ENCODE measurements around the gene KRT1. TPM values are rescaled to one million over a fixed set of nuclear protein-coding genes. Genes with fewer than 3 reads are reported as not detected.
A peak's percentile ranks its signal among the peaks of the same experiment; 100 is the strongest.

The KRT1 gene
- 1 to 10 TPM in 1 of 3 donors, under 1 TPM in 1, not detected in 1; 0.27 to 1.8 TPM for total RNA-seq
- 0.07 TPM for total RNA-seq (2013)

DNA sequence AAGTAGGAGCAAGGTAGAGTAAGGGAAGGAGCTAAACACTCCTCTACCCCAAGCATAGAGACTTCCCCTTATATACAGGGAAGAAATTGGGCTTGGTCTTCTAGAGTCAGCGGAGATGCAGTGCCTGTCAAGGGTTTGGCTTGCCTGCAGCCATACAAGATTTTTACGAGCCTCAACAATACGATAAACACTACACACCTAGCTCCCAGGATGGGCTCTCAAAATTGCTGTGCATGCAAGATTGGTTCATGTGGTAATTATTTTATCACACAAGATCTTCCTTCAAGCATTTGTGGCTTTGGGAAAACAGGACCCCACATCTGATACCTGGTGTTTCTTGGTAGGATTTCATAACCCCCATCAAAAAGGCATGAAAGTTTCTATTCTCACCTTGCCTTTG, at the start of gene KRT1:
TSS of gene KRT1 (minus strand) at position 45 of the 400 bp plus-strand sequence. CDS start 59 bp downstream, outside the sequence.
- Mint-ChIP-seq H3K27ac (peak within 1 kb of the TSS; percentile 5 to 65), H3K36me3 (no peaks in the 10 kb centered on the region), H3K27me3 (ENCODE audit: low read depth in 2 of 2) (peaks cover 17 to 32% of the 10 kb centered on the region in 2 donors), H3K9me3 (no peaks in the 10 kb centered on the region), H3K4me1 (peaks cover 36 to 53% of the 10 kb centered on the region in 2 donors), H3K4me3 (peak within 1 kb of the TSS; percentile 47)
- Histone ChIP-seq H3K27me3 (ENCODE audit: control insufficient read depth, insufficient read depth, low read length) (peaks cover 3% of the 10 kb centered on the region), H3K9me3 (ENCODE audit: control insufficient read depth, insufficient read depth, low read length) (no peaks in the 10 kb centered on the region), H3K4me3 (ENCODE audit: low read length) (no peak within 1 kb of the TSS), H3K36me3 (ENCODE audit: control insufficient read depth, insufficient read depth, low read length) (no peaks in the 10 kb centered on the region), H3K4me1 (ENCODE audit: control insufficient read depth, insufficient read depth, low read length) (peaks cover 6% of the 10 kb centered on the region), H3K27ac (ENCODE audit: low read length) (no peak within 1 kb of the TSS)
- intact Hi-C loops (cut with micrococcal nuclease): loop anchor here (5.0 kb wide), 1 partner anchor 33 kb away; no protein-coding TSS in a partner anchor
- 95% methylated on average over 3 of the region's 3 CpGs for WGBS (ENCODE audit: insufficient coverage)
- TF ChIP-seq, protein P1, sequence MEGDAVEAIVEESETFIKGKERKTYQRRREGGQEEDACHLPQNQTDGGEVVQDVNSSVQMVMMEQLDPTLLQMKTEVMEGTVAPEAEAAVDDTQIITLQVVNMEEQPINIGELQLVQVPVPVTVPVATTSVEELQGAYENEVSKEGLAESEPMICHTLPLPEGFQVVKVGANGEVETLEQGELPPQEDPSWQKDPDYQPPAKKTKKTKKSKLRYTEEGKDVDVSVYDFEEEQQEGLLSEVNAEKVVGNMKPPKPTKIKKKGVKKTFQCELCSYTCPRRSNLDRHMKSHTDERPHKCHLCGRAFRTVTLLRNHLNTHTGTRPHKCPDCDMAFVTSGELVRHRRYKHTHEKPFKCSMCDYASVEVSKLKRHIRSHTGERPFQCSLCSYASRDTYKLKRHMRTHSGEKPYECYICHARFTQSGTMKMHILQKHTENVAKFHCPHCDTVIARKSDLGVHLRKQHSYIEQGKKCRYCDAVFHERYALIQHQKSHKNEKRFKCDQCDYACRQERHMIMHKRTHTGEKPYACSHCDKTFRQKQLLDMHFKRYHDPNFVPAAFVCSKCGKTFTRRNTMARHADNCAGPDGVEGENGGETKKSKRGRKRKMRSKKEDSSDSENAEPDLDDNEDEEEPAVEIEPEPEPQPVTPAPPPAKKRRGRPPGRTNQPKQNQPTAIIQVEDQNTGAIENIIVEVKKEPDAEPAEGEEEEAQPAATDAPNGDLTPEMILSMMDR (IDR thresholded peaks at IDR 0.05): no peak
- ATAC-seq (no peak), DNase-seq (no peak)

DNA sequence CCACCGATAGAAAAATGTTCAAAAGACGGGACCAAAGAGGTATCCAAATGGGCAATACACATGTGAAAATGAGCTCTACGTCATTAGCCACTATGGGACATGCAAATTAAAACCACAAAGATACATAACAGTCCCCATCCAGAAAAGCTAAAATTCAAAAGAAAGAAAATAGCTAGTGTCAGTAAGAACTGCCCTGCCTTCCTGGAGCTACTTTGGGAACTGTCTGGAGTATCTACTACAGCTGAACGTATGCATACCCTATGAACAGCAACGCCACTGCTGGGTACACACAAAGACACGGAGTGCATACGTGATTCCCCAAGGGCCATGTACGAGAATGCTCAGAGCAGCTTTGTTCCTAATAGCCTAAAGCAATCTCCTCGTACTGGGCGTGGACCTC, 48.9 kb upstream of the KRT1 start:
- WGBS (ENCODE audit: insufficient coverage): 87% methylated on average over 10 of the region's 10 CpGs
- intact Hi-C loops (cut with micrococcal nuclease): no loop called here
- H3K36me3 ChIP-seq (ENCODE audit: control insufficient read depth, insufficient read depth, low read length): no peaks in the 10 kb centered on the region
- H3K4me3 Mint-ChIP-seq: no peak overlapping the region
- H3K27ac ChIP-seq (ENCODE audit: low read length): no peak overlapping the region
- no peak overlapping the region for H3K27ac Mint-ChIP-seq
- peaks cover 20 to 28% of the 10 kb centered on the region in 2 donors for H3K27me3 Mint-ChIP-seq (ENCODE audit: low read depth in 2 of 2)
- H3K4me3 ChIP-seq (ENCODE audit: low read length): no peak overlapping the region
- TF ChIP-seq, protein P1 (IDR thresholded peaks at IDR 0.05): no peak
- H3K9me3 ChIP-seq (ENCODE audit: control insufficient read depth, insufficient read depth, low read length): no peaks in the 10 kb centered on the region
- no peaks in the 10 kb centered on the region for H3K9me3 Mint-ChIP-seq
- no peaks in the 10 kb centered on the region for H3K4me1 ChIP-seq (ENCODE audit: control insufficient read depth, insufficient read depth, low read length)
- no peaks in the 10 kb centered on the region for H3K36me3 Mint-ChIP-seq
- DNase-seq: no peak
- no peaks in the 10 kb centered on the region for H3K4me1 Mint-ChIP-seq
- no peaks in the 10 kb centered on the region for H3K27me3 ChIP-seq (ENCODE audit: control insufficient read depth, insufficient read depth, low read length)
- no peak for ATAC-seq

DNA sequence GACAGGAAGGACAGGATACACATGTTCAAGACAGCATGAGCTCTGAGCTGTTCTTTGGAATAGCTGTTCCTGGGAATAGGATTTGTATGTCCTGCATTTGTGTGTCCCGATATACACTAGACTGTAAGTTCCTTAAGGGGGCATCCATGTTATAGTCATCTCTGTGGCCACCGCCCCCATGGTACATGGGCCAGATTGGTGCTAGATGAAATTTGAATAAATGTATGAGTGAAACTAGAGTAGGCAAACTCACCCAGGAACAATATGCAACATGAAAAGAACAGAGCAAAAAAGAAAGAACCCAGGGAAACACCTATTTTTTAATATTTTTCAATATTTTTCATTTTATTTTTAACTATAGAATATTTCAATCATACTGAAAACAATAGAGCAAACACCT, 48.2 kb upstream of the KRT1 start:
- Histone ChIP-seq H3K36me3 (ENCODE audit: control insufficient read depth, insufficient read depth, low read length) (no peaks in the 10 kb centered on the region), H3K4me1 (ENCODE audit: control insufficient read depth, insufficient read depth, low read length) (no peaks in the 10 kb centered on the region), H3K9me3 (ENCODE audit: control insufficient read depth, insufficient read depth, low read length) (no peaks in the 10 kb centered on the region), H3K4me3 (ENCODE audit: low read length) (no peak overlapping the region), H3K27me3 (ENCODE audit: control insufficient read depth, insufficient read depth, low read length) (no peaks in the 10 kb centered on the region), H3K27ac (ENCODE audit: low read length) (no peak overlapping the region)
- Mint-ChIP-seq H3K4me3 (no peak overlapping the region), H3K9me3 (no peaks in the 10 kb centered on the region), H3K27ac (no peak overlapping the region), H3K4me1 (no peaks in the 10 kb centered on the region), H3K36me3 (no peaks in the 10 kb centered on the region), H3K27me3 (ENCODE audit: low read depth in 2 of 2) (peaks cover 20 to 23% of the 10 kb centered on the region in 2 donors)
- no peak for DNase-seq
- no peak for ATAC-seq
- 90% methylated on average over 2 of the region's 2 CpGs for WGBS (ENCODE audit: insufficient coverage)
- intact Hi-C loops (cut with micrococcal nuclease): no loop called here
- TF ChIP-seq, protein P1 (IDR thresholded peaks at IDR 0.05): no peak

DNA sequence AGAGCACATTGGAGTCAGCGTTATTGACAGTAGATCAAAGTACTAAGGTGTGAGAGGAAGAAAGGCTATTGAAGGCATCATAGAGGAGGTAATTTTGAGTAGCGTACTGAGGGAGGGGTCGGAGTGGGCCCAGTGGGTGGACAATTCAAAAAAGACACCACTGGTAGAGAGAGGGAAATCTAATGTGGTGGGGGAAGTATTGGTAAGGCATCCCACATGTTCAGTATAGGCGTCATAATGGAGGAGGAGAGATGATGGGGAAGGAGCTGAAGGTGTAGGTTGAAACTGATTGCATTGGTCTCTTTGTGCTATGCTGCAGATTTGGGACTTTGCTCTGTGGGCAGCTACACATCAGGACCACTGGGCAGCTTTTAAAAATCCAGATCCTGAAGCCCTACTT, 46.8 kb upstream of the KRT1 start:
- Mint-ChIP-seq H3K4me1 (peaks cover 0 to 3% of the 10 kb centered on the region in 2 donors), H3K9me3 (no peaks in the 10 kb centered on the region), H3K4me3 (no peak overlapping the region), H3K27ac (no peak overlapping the region), H3K36me3 (no peaks in the 10 kb centered on the region), H3K27me3 (ENCODE audit: low read depth in 2 of 2) (peaks cover 20 to 24% of the 10 kb centered on the region in 2 donors)
- H3K4me3 ChIP-seq (ENCODE audit: low read length): no peak overlapping the region
- no peak overlapping the region for H3K27ac ChIP-seq (ENCODE audit: low read length)
- TF ChIP-seq, protein P1 (IDR thresholded peaks at IDR 0.05): no peak
- H3K4me1 ChIP-seq (ENCODE audit: control insufficient read depth, insufficient read depth, low read length): no peaks in the 10 kb centered on the region
- no peaks in the 10 kb centered on the region for H3K9me3 ChIP-seq (ENCODE audit: control insufficient read depth, insufficient read depth, low read length)
- no peaks in the 10 kb centered on the region for H3K36me3 ChIP-seq (ENCODE audit: control insufficient read depth, insufficient read depth, low read length)
- H3K27me3 ChIP-seq (ENCODE audit: control insufficient read depth, insufficient read depth, low read length): no peaks in the 10 kb centered on the region
- ATAC-seq (no peak), DNase-seq (no peak)
- WGBS (ENCODE audit: insufficient coverage): 79% methylated on average over 4 of the region's 4 CpGs
- intact Hi-C loops (cut with micrococcal nuclease): no loop called here
